Measurements from ENCODE around the gene GHRH.

The GHRH gene

DNA sequence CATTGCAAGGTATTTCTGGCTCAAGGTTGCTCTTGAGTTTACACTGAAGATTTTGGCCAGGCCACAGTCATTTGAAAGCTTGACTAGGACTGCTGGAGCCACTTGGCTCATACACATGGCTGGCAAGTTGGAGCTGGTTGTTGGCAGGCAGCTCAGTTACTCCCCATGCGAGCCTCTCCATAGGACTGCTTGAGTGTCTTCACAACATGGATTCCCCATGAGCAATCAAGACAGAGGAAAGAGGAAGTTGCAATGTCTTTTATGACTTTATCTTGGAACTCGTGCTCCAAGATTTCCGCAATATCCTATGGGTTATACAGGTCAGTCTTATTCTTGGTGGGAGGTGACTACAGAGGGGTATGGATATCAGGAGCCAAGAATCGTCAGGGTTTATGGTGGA, 26.5 kb upstream of the GHRH start:
- no peak overlapping the region for H3K4me3 ChIP-seq (ENCODE audit: low read depth in 1 of 2, low read length in 1 of 2)
- H3K36me3 ChIP-seq = no peaks in the 10 kb centered on the region
- no peaks in the 10 kb centered on the region for H3K9me3 ChIP-seq
- H3K27ac ChIP-seq = no peak overlapping the region
- TF ChIP-seq, protein P1, sequence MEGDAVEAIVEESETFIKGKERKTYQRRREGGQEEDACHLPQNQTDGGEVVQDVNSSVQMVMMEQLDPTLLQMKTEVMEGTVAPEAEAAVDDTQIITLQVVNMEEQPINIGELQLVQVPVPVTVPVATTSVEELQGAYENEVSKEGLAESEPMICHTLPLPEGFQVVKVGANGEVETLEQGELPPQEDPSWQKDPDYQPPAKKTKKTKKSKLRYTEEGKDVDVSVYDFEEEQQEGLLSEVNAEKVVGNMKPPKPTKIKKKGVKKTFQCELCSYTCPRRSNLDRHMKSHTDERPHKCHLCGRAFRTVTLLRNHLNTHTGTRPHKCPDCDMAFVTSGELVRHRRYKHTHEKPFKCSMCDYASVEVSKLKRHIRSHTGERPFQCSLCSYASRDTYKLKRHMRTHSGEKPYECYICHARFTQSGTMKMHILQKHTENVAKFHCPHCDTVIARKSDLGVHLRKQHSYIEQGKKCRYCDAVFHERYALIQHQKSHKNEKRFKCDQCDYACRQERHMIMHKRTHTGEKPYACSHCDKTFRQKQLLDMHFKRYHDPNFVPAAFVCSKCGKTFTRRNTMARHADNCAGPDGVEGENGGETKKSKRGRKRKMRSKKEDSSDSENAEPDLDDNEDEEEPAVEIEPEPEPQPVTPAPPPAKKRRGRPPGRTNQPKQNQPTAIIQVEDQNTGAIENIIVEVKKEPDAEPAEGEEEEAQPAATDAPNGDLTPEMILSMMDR (IDR thresholded peaks at IDR 0.05) = no peak
- H3K27me3 ChIP-seq = no peaks in the 10 kb centered on the region
- H3K4me1 ChIP-seq (ENCODE audit: control insufficient read depth in 1 of 2, insufficient read depth in 1 of 2, low read depth in 1 of 2, low read length in 1 of 2) = peaks cover 14 to 19% of the 10 kb centered on the region in 2 experiments

DNA sequence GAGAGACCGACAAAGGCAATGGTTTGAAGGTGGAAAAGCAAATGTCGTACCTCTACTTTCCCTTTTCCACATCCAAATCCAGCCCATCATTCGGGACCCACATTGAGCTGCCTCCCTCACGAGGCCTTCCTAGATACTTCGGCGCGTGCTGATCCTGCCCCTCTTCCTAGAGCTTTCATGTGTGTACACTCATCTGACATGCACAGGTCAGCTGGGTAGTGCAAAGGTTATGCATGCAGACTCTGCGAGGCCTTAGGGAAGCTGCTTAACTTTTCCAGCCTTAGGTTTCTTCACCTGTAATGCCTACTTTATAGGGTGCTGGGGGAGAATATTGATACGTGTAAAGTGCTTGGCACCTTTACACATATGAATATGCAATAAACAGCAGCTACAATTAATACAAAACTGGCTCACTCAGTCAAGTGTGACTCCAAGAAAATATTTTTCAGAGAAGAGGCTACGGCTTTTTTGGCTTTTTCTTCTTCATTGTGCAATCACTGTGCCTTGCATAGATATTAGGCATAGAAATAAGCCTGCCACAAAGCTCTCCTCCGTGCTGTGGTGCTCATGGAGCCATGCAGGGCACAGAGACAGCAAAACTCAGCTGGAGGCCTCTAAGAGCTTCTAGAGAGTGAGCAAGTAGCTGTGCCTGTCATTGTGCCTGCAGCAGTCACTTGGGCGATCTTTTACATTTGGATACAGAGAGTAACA, 24.2 kb upstream of the GHRH start:
- TF ChIP-seq, protein P1 (IDR thresholded peaks at IDR 0.05) = no peak

DNA sequence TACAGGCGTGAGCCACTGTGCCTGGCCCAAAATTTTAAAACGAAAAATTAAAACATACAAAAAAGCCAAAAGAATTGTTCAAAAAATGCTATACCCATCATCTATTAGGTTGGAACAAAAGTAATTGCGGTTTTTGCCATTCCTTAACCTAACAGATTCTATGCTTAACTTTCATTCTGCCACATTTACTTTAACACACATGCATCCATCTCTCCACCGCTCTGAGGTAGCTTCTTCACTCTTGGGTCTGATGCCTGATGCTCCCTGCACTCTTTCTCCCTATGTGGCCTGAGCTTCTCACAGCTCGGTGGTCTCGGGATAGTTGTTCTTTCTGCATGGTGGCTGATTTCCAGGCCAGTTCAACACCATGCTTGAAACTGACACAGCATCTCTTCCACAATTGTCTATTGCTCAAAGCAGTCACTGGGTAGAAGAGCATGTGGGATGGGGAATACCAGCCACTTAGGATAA, 23.1 kb upstream of the GHRH start:
- Histone ChIP-seq H3K27me3 (no peaks in the 10 kb centered on the region), H3K27ac (no peak overlapping the region), H3K36me3 (no peaks in the 10 kb centered on the region), H3K9me3 (no peaks in the 10 kb centered on the region), H3K4me3 (ENCODE audit: low read depth in 1 of 2, low read length in 1 of 2) (no peak overlapping the region), H3K4me1 (ENCODE audit: control insufficient read depth in 1 of 2, insufficient read depth in 1 of 2, low read depth in 1 of 2, low read length in 1 of 2) (peaks cover 3 to 5% of the 10 kb centered on the region in 2 experiments)
- TF ChIP-seq, protein P1 (IDR thresholded peaks at IDR 0.05) = no peak

More for the DNA sequence above, 24.2 kb upstream of the GHRH start:
- H3K27ac ChIP-seq = no peak overlapping the region
- no peak overlapping the region for H3K4me3 ChIP-seq (ENCODE audit: low read depth in 1 of 2, low read length in 1 of 2)
- no peaks in the 10 kb centered on the region for H3K27me3 ChIP-seq
- H3K36me3 ChIP-seq = no peaks in the 10 kb centered on the region
- H3K4me1 ChIP-seq (ENCODE audit: control insufficient read depth in 1 of 2, insufficient read depth in 1 of 2, low read depth in 1 of 2, low read length in 1 of 2) = peaks cover 14 to 16% of the 10 kb centered on the region in 2 experiments
- no peaks in the 10 kb centered on the region for H3K9me3 ChIP-seq

DNA sequence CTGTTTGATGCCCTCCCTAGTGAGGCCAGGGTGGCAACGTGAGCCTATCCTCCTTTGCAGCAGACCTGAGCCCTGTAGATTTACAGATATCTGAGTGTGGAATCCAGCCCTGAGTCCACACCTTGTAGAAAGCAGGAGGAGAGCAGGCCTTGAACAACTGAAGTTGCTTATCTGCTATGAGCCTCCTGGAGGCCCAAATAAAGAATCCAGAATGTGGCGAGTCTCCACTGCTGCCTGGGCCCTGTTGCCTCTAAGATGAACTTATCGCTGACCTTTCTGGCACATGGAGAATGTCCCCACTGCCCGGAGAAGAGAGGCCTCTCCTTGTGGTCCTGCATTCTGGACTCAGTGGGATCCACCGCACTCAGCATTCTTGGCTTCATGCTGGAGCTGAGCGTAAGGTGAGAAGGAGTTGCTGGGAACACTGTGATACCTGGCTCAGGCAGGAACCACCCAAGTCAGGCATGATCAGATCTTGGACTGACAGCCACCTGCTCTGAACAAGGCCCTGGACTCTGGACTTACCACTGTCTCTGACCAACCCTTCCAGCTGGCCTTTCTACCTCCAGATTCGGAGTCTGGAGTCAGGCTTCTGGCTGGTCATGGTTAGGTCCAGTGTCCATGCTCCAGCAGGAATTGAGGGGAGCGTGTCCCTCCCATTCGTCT, 22.0 kb upstream of the GHRH start:
- H3K9me3 ChIP-seq = no peaks in the 10 kb centered on the region
- TF ChIP-seq, protein P1 (IDR thresholded peaks at IDR 0.05) = no peak
- no peak overlapping the region for H3K4me3 ChIP-seq (ENCODE audit: low read depth in 1 of 2, low read length in 1 of 2)
- peaks cover 1 to 2% of the 10 kb centered on the region in 2 experiments for H3K4me1 ChIP-seq (ENCODE audit: control insufficient read depth in 1 of 2, insufficient read depth in 1 of 2, low read depth in 1 of 2, low read length in 1 of 2)
- no peaks in the 10 kb centered on the region for H3K27me3 ChIP-seq
- H3K36me3 ChIP-seq = no peaks in the 10 kb centered on the region
- no peak overlapping the region for H3K27ac ChIP-seq

DNA sequence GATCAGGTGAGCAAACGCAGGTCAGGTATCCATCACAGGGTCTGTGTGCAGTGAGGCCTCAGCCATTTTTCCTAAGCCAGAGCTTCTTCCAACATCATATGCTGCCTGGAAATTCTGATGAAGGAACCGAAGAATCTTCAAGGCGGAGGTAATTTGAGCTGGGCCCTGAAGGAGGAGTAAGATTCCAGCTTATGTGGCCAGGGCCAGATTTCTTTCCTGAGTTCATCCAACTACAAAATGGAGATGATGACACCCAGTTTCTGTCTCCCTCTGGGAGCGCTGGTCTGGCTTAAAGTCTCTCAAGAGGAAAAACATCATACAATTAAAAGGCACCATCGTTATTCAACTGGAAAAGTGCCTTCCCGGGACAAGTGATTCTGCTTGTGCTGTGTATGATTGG, 20.9 kb upstream of the GHRH start:
- TF ChIP-seq, protein P1 (IDR thresholded peaks at IDR 0.05) = no peak
- Histone ChIP-seq H3K9me3 (no peaks in the 10 kb centered on the region), H3K27ac (no peak overlapping the region), H3K27me3 (no peaks in the 10 kb centered on the region), H3K4me3 (ENCODE audit: low read depth in 1 of 2, low read length in 1 of 2) (no peak overlapping the region), H3K4me1 (ENCODE audit: control insufficient read depth in 1 of 2, insufficient read depth in 1 of 2, low read depth in 1 of 2, low read length in 1 of 2) (no peaks in the 10 kb centered on the region), H3K36me3 (no peaks in the 10 kb centered on the region)
